ENCODE data around the gene CYGB. TPM values are rescaled to one million over a fixed set of nuclear protein-coding genes. Genes with fewer than 3 reads are reported as not detected.

Gene CYGB
- 30.2 TPM for total RNA-seq
- long read RNA-seq, transcript CYGB-201 (4 exons, 2,158 nt): major isoform, 25 of 39 reads
- long read RNA-seq, partial matches to known transcripts: 3 of 39 reads
- long read RNA-seq, other reads (novel, unspliced or antisense): 9 of 39 reads

- DNase-seq: peak; percentile 59
- peak in 1 of 2 donors; percentile 39 for ATAC-seq
- TF ChIP-seq CTCF (IDR thresholded peaks at IDR 0.05): no peak
- Histone ChIP-seq H3K27me3 (ENCODE audit: low read depth) (peaks cover 22% of the 10 kb centered on the region), H3K27ac (peak within 1 kb of the TSS; percentile 73), H3K9me3 (no peaks in the 10 kb centered on the region), H3K4me3 (peak within 1 kb of the TSS; percentile 58), H3K36me3 (no peaks in the 10 kb centered on the region), H3K4me1 (peaks cover 60% of the 10 kb centered on the region)
- intact Hi-C loops (cut with DNase I): no loop called here
Measured at GRCh38 chr17:76537578-76538280, at the start of gene CYGB. CYGB (minus strand) TSS chr17:76537709; CDS start chr17:76537542, 167 bp downstream.

GRCh38 chr17:76586741-76587487 is 49.4 kb upstream of the CYGB start:
- no peaks in the 10 kb centered on the region for H3K9me3 ChIP-seq
- intact Hi-C loops (cut with DNase I): no loop called here
- no peak for DNase-seq
- no peak overlapping the region for H3K27ac ChIP-seq
- peaks cover 20% of the 10 kb centered on the region for H3K4me1 ChIP-seq
- H3K27me3 ChIP-seq (ENCODE audit: low read depth): no peaks in the 10 kb centered on the region
- TF ChIP-seq CTCF (IDR thresholded peaks at IDR 0.05): no peak
- no peak for ATAC-seq
- no peak overlapping the region for H3K4me3 ChIP-seq
- H3K36me3 ChIP-seq: no peaks in the 10 kb centered on the region

DNA sequence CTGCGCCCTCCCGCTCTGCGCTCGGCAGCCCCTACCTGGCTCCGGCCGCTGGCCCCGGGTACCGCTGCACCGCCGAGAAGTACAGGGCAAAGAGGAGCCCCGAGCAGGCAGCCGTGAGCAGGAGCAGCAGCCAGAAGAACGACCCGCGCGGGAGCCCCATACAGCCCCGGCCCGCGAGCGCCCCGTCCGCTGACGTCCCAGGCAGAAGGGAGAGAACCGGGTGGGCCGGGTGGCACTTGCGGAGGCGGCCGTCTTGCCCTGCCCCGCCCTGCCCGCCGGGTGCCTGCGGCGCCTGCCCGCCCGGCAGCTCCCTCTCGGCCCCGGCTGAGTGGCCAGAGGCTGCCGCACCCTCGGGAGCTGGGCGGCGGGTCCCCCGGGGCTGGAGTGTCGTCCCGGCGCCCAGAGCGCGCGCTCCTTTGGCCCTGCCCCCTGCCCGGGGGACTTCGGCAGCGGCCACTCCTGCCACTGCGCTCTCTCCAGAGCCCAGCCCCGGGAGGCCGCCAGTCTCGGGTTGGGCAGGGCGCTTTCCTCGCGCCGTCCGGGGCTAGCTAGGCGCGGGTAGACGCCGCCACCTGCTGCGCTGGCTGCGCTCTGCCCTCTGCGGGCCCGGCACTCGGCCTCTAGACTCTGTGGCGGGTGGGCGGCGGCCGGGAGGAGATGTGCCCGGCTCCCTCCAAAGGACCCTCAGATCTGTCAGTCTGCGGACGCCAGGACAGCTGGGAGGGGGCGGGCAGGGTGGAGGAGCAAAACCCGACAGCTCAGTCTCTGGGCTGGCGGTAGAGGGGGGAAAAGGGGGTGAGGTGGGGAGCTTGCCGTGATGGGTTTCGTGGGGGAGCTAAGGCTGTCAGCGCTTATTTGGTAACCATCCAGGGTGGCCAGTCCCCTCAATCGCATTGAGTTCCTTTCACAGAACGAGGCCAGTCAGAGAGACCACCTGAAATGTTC is 48.4 kb upstream of the CYGB start, which contains the start of gene ST6GALNAC2:
ST6GALNAC2 (minus strand) TSS at position 212 of the 945 bp plus-strand sequence; CDS start at position 160, 52 bp downstream.
- H3K4me1 ChIP-seq: peaks cover 20% of the 10 kb centered on the region
- peak; percentile 95 to 96 for ATAC-seq
- no peaks in the 10 kb centered on the region for H3K27me3 ChIP-seq (ENCODE audit: low read depth)
- H3K9me3 ChIP-seq: no peaks in the 10 kb centered on the region
- intact Hi-C loops (cut with DNase I): no loop called here
- peak within 1 kb of the TSS; percentile 80 for H3K4me3 ChIP-seq
- H3K36me3 ChIP-seq: no peaks in the 10 kb centered on the region
- peak; percentile 91 for DNase-seq
- H3K27ac ChIP-seq: peak within 1 kb of the TSS; percentile 90
- TF ChIP-seq CTCF (IDR thresholded peaks at IDR 0.05): peak; percentile 57

GRCh38 chr17:76585033-76585648 is 47.6 kb upstream of the CYGB start:
- Histone ChIP-seq H3K27me3 (ENCODE audit: low read depth) (no peaks in the 10 kb centered on the region), H3K4me3 (peak overlapping the region; percentile 80), H3K36me3 (no peaks in the 10 kb centered on the region), H3K4me1 (peaks cover 20% of the 10 kb centered on the region), H3K27ac (peak overlapping the region; percentile 90), H3K9me3 (no peaks in the 10 kb centered on the region)
- intact Hi-C loops (cut with DNase I): no loop called here
- no peak for TF ChIP-seq CTCF (IDR thresholded peaks at IDR 0.05)
- DNase-seq: peak; percentile 67
- peak; percentile 50 to 70 for ATAC-seq
